ENCODE results near the gene IL26. TPM values are rescaled to one million over a fixed set of nuclear protein-coding genes. Genes with fewer than 3 reads are reported as not detected.
A peak's percentile ranks its signal among the peaks of the same experiment; 100 is the strongest.
"Not testable (repeated sequence)": the region's sequence is repeated elsewhere in the genome, so short reads cannot be mapped to it uniquely, and the experiment has no call there.

Gene IL26
- total RNA-seq, 6 experiments from 2014 or later = not detected

DNA sequence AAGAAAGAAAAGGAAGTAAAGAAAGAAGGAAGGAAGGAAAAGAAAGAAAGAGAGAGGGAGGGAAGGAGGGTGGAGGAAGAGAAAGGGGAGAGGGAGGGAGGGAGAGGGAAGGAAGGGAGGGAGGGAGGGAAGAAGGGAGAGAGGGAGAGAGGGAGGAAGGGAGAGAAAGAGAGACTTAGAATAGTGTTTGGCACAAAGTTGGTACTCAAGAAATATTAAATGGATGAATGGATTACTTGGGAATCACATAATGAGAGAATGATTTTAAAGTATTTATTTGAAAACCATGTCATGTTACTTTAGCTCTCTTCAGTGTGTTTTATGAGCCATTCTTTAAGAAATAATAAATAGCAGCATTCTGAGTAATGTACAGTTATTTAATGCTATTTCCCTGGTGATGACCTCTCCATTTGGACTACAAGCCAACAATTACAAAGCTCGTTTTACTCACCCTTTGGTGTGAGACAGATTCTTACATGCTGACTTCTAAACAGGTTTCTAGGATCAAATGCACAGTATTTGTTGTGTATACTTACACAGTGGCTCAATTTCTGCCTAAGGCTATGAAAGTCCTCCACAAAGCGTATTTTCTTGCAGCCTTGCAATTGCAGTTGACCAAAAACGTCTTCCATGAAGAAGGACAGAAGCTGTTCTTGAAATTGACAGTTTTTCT lies 861 bp downstream of the IL26 start:
- ATAC-seq (no peak), DNase-seq (no peak)
- H3K27ac ChIP-seq = no peak overlapping the region
- H3K27me3 ChIP-seq = no peaks in the 10 kb centered on the region
- TF ChIP-seq, protein P1, sequence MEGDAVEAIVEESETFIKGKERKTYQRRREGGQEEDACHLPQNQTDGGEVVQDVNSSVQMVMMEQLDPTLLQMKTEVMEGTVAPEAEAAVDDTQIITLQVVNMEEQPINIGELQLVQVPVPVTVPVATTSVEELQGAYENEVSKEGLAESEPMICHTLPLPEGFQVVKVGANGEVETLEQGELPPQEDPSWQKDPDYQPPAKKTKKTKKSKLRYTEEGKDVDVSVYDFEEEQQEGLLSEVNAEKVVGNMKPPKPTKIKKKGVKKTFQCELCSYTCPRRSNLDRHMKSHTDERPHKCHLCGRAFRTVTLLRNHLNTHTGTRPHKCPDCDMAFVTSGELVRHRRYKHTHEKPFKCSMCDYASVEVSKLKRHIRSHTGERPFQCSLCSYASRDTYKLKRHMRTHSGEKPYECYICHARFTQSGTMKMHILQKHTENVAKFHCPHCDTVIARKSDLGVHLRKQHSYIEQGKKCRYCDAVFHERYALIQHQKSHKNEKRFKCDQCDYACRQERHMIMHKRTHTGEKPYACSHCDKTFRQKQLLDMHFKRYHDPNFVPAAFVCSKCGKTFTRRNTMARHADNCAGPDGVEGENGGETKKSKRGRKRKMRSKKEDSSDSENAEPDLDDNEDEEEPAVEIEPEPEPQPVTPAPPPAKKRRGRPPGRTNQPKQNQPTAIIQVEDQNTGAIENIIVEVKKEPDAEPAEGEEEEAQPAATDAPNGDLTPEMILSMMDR (IDR thresholded peaks at IDR 0.05) = no peak
- no peak for TF ChIP-seq POLR2A (IDR thresholded peaks at IDR 0.05)
- intact Hi-C loops (cut with DNase I) = no loop called here
- H3K4me1 ChIP-seq = no peaks in the 10 kb centered on the region
- no peaks in the 10 kb centered on the region for H3K36me3 ChIP-seq
- no peaks in the 10 kb centered on the region for H3K9me3 ChIP-seq
- H3K4me3 ChIP-seq = no peak overlapping the region
- WGBS (ENCODE audit: insufficient coverage, low coverage, low lambda C conversion rate, missing lambda C conversion rate) = 62% methylated on average over 3 of the region's 3 CpGs

DNA sequence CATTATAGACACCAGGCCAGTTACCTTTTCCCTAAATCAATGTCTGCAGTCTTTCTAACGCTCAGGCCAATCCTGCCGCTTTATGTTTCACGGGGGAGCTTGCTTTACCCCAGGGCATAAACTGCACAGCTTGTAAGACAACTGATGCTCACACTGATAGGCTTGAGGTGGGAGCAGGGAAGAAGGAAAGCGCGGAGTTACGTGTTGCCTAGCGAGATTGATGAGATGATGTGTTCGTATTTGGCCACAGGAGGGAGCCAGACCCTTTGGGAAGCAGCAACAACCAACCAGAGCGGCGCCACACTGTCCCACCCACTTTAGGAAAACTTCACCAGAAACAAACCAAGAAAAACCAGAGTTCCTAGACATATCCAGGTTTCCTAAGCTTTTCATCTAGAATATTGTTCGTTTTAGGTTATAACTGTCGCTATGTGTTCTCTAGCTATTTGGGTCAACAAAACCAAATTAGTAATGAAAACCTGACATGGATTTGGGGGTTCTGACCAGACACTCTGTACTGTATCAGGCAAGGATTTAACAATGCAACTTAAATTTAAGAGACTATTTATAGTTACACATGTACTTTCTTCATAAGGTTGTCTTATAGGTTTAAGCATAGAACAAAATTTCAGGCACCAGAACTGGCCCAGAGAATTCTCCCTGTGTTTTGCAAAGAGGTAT lies 2.4 kb downstream of the IL26 start:
- TF ChIP-seq, protein P1 (IDR thresholded peaks at IDR 0.05) = peak; percentile 74 to 89 (median 87)
- TF ChIP-seq POLR2A (IDR thresholded peaks at IDR 0.05) = no peak
- peak; percentile 100 for ATAC-seq
- H3K27ac ChIP-seq = no peak overlapping the region
- no peaks in the 10 kb centered on the region for H3K27me3 ChIP-seq
- H3K4me1 ChIP-seq = no peaks in the 10 kb centered on the region
- WGBS (ENCODE audit: insufficient coverage, low coverage, low lambda C conversion rate, missing lambda C conversion rate) = under 1% methylated on average over 12 of the region's 12 CpGs
- intact Hi-C loops (cut with DNase I) = no loop called here
- peak; percentile 68 to 78 (median 71) for DNase-seq
- no peaks in the 10 kb centered on the region for H3K9me3 ChIP-seq
- H3K36me3 ChIP-seq = no peaks in the 10 kb centered on the region
- no peak overlapping the region for H3K4me3 ChIP-seq

DNA sequence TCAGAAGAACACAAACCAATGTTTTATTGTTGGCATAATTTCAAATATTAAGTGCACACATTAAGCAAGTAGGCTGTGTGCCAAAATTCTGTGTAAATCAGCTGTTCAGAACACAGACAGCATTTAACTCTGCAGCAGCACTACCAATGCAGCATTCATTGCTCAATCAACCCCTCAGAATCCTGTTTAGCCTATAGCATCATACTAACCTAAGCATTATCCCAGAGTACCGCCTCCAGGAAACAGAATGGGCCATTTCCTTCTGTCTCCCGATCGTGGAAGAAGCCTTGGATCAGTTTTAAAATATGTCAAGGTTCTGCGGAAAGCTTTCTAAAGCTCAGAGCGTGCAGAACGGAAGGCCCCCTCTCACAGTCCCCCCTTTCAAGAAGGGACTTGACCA lies 3.3 kb downstream of the IL26 start:
- Histone ChIP-seq H3K4me3 (no peak overlapping the region), H3K36me3 (no peaks in the 10 kb centered on the region), H3K27ac (no peak overlapping the region), H3K4me1 (no peaks in the 10 kb centered on the region), H3K9me3 (no peaks in the 10 kb centered on the region), H3K27me3 (no peaks in the 10 kb centered on the region)
- WGBS (ENCODE audit: insufficient coverage, low coverage, low lambda C conversion rate, missing lambda C conversion rate) = 47% methylated on average over 5 of the region's 6 CpGs
- no peak for DNase-seq
- no peak for ATAC-seq
- TF ChIP-seq POLR2A (IDR thresholded peaks at IDR 0.05) = no peak
- TF ChIP-seq, protein P1 (IDR thresholded peaks at IDR 0.05) = no peak
- intact Hi-C loops (cut with DNase I) = no loop called here

DNA sequence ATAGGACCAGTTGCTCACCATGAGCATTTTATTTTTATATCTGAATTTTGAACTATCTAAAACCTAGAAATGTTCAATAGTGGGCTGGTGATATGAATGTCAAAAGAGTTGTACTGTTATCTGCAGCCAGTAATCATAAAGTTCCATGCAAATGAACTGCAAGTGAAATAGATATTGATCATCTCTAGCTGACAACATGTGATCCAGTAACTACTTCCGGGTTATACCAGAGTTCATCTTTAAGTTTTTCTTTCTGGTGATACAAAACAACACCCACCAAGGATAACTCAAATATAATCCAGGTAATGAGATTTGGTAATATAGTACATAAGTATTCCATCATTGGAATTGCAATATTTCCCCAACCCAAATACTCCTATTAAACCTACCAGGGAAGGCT lies 4.1 kb downstream of the IL26 start:
- DNase-seq = no peak
- ATAC-seq = no peak
- no peak overlapping the region for H3K27ac ChIP-seq
- H3K4me3 ChIP-seq = no peak overlapping the region
- 86% methylated on average over 1 of the region's 1 CpG for WGBS (ENCODE audit: insufficient coverage, low coverage, low lambda C conversion rate, missing lambda C conversion rate)
- H3K9me3 ChIP-seq = no peaks in the 10 kb centered on the region
- no peak for TF ChIP-seq POLR2A (IDR thresholded peaks at IDR 0.05)
- no peaks in the 10 kb centered on the region for H3K4me1 ChIP-seq
- intact Hi-C loops (cut with DNase I) = no loop called here
- no peaks in the 10 kb centered on the region for H3K27me3 ChIP-seq
- H3K36me3 ChIP-seq = no peaks in the 10 kb centered on the region

DNA sequence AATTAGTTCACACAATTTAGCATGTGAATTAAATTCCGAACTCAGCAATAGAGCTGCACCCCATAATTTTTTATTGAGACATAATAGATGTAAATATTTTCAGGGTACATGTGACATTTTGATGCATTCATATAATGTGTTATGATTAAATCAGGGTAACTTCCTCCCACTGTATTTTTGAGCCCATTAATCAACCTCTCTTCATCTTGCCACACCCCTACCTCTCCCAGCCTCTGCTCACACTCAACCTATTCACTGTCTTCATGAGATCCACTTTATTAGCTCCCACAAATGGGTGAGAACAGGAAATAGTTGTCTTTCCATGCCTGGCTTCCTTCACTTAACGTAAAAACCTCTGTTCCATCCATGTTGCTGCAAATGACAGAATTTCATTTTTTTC lies 14.7 kb downstream of the IL26 start:
- intact Hi-C loops (cut with DNase I) = no loop called here
- Histone ChIP-seq H3K27me3 (peaks cover 0 to 3% of the 10 kb centered on the region in 2 donors), H3K4me3 (no peak overlapping the region), H3K36me3 (no peaks in the 10 kb centered on the region), H3K27ac (no peak overlapping the region), H3K4me1 (no peaks in the 10 kb centered on the region), H3K9me3 (no peaks in the 10 kb centered on the region)
- DNase-seq (no peak), ATAC-seq (no peak)
- TF ChIP-seq, protein P1 (IDR thresholded peaks at IDR 0.05) = no peak
- 46% methylated on average over 2 of the region's 2 CpGs for WGBS (ENCODE audit: insufficient coverage, low coverage, low lambda C conversion rate, missing lambda C conversion rate)

DNA sequence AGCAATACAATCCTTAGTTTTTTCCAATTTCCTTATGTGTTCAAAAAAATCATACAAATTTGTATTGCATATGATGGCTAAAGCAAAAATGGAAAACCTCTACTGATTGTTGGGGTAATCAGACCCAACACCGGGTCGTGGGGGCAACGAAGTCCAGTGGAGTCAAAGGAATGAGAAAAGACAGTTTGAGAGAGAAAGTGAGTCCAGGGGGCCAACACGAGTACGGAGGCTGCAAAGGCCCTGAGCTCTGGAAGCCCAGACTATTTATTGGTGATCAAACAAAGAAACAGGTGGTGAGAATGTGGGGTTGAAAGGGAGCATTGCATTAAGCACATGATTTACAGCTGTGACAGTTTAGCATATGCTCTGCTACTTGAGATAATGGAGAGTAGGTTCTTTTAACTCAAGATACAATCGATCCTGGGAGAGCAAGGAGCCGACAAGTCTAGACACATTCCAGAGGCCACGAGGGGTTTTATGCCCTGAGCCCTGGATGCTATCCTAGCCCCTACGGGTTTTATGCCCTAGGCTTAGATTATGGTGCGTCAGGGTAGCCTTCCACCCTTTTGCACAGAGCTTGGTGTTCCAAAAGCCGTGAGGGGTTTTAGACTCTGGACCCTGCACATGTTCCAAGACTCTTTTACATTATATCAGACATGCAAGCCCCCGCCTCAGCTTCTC lies 16.4 kb downstream of the IL26 start:
- H3K27me3 ChIP-seq; H3K27ac ChIP-seq; H3K9me3 ChIP-seq; H3K4me1 ChIP-seq; ATAC-seq; H3K36me3 ChIP-seq; DNase-seq; intact Hi-C loops (cut with DNase I); H3K4me3 ChIP-seq: not testable (repeated sequence)
- 53% methylated on average over 9 of the region's 12 CpGs for WGBS (ENCODE audit: insufficient coverage, low coverage, low lambda C conversion rate, missing lambda C conversion rate)

Data from right lobe of liver (tissue), 6 donors.